HG03442 (cell line): ENCODE results near the gene TBRG4.

Source experiments
- ATAC-seq: cut with Tn5 transposase; IDR thresholded peaks from one replicate; pipeline ENCODE4 v1.9.1; 2021; ENCODE audit warnings: mild to moderate bottlenecking, moderate library complexity; ENCODE audit not compliant: unreplicated experiment

The TBRG4 gene

DNA sequence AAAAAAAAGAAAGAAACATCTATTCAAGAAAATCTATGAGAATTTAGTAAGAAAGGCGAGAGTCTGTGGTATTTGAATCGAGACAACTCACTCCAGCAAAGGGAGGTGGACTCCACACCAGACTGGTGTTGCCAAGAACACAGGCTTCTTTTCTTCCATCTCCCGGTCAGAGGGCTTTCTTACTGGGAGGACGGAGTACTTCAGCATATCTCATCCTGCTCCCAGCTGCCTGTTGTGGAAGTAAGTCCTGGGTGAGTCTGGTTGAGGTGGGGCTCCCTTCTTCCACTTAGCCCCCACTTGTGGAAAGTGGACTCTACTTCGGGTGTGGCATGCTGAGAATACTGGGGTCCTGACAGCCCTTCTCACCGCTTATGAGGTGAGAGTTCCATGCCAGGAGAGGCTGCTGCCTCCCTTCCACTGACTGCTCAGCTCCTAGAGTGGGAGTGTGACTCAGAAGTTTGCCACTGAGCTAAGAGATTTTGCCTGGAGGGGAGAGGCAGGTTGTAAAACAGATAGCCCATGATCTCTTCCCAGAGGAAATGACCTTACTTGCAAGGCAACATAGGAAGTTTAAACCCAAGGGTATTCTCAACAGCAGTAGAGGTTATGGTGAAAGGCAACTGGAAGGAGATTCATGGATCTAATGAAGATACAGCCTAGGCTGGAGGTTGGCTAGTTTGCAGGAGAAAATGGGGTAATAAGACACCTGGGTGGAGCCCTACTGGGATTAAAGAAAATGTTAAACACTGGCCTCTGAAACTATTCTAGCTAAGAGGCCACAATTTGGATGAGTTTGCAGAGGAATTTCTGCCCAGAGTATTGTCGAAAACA is 19.2 kb downstream of the TBRG4 start:
- no peak for ATAC-seq

DNA sequence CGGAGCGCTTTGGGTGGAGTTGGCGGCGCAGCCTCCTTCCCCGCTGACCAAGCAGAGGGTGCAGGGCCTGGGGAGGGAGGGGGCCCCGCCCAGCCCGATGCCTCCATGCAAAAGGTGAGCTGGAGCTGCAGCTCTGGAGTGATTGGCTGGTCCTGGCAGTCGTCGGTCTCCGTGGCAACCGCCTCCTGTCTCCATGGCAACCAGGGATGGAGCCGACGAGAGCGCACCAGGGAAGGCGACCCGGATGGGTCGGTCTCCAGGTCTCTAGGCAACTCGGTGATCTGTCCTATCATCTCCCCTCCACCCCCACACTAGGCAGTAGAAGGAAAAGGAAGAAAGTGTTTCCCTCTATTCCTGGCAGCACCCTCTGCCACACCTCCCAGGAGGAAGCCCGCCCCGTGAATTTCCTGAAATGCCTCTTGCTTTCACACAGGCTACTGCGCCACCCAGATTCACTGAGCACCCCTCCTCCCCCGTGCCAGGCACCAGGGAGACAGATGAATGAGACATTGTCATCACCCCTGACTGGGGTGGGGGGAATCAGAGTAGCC is 22.1 kb downstream of the TBRG4 start:
- ATAC-seq: peak; percentile 43

DNA sequence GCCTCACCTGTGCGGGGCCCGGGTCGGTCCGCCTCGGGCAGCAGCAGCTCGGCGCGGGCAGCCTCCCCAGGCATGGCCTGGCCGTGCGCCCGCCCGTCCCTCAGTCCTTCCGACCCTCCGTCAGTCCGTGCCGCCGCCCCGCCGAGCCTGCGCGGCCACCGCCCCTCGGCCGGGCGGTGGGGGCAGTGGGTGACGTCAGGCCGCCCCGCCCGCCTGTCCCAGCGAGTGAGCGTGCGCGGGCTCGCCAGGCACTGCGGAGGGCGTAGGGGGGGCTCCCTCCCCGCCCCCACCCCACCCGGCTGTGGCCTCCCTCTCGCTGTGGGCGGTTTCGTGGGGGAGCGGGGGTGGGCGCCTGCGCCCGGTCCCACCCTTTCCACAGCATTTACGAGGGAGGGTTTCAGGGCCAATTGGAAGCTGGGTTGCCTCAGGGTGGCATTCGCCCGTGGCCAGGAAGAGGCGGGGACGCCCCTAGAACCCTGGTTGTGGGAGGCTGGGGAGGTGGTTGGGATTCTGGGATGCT is 22.6 kb downstream of the TBRG4 start, which contains the start of gene NACAD:
TSS of gene NACAD (minus strand) at position 149 of the 520 bp plus-strand sequence. CDS start at position 74, 75 bp downstream.
- ATAC-seq: peak; percentile 30

DNA sequence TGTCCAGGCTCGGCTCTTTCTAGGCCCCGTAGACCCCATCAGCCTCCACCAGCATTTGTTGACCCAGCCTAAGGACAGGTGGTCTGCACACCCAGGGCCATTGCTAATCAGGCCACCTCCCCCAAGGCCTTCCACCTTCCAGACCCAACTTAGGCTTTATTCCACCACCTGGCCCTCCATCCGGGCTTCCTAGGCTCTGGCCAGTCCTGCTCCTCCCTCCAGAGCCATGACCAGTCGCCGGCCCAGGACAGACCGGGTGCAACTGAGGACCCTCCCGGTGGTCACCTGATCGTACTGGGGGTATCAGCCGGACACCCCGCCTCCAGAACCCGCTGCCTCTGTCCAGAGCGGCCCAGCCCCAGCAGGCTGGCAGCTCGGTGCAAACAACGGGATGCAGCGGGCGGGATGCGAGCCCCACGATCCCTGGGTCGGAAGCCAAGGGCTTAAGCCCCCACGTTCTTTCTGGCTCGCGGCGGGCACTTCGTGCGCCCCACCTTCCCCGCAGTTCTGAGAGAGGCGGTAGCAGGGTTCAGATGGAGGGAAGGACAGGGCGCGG is 23.3 kb downstream of the TBRG4 start:
- ATAC-seq: no peak

DNA sequence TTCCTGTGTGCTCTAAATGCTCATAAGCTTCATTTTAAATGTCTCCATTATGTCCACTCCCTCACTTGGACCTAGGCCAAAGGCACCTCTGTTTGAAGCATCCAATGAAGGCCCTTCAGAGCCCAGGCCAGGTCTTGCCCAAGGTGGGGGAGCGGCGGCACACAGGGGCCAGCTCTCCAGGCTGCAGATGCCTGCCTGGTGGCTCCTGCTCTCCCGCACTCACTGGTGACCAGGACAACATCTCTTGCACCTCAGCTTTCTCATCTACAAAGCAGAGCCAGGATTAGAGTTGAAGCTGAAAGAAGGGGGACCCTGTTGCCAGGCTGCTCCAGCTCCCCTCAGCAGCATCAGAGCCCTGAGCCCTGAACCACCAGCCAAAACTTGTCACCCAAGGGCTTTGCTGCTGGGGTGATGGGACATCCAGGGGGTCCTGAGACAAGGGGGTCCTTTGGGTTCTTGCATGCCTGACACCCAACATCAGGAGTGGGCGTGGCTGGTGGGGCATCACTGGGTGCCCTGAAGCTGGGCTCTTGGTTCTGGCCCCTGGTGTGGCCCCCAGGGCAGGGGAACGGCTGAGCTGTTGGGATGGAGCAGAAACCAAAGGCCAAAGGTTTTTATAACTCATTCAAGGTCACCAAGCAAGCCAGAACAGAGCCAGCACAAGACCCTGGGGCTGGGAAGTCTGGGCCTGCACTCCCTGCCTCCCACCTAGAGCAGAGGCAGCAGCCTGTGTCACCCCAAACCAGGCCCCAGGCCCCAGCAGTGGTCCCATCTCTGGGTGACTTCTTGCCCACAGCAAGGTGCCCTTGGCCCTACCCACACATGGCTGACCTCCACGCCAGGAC is 24.0 kb downstream of the TBRG4 start:
- ATAC-seq: no peak

DNA sequence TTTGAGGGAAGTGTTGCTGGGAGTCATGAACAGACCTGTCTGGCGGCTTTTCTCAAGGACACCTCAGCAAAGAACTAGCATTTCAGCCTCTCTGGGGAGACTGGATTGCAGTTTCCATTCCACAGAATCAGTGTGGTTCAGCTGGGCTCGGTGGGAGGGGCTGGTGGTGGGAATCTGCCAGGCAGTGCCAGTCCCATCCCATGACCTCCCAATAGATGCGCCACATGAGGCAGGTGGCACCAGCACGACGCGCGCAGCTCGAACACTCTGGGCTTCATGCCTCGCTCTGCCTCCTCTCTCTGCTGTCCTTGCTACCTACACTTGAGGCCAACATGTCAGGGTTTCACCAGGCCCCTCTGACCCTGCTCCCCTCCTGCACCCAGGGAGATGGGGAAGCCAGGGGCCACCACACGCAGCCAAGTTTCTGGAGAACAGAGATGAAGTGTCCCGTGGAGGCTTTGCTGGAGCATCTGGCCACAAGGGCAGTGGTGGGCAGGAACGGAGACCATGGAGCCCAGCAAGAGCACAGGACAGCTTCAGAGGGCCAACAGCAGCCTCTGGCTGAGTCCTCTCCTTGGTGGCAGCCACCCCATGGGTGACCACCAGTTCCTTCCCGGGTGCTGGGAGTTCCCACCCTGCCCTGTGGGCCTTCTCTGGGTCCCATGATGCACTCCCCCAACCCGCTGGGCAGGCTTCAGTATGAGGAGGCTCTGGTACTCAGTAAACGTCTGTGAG is 25.0 kb downstream of the TBRG4 start:
- no peak for ATAC-seq

DNA sequence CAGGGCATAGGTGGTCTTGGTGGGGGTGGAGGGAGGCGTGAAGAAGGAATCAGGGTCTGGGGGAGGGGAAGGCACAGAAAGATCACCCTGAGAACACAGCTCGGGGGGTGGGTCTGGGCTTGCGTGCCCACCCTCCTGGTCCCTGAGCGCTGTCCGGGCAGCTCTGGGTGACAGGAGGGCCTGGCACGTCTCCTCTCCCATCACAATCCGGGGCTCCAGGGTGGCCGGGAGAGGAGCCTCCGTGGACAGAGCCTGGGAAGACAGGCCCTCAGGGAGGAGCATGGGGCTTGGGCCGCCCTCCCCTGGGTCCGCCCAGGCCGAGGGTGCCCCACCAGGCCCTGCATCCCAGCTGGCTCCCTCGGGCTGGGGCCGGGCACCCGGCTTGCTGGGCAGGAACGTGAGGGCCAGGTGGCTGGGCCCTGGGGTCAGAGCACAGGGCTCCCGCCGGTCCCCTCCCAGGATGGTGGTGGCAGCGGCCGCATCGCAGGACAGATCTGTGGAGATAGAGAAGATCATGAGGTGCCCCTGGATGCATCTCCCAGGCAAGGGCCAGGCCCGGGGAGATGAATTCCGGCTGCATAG is 25.8 kb downstream of the TBRG4 start:
- no peak for ATAC-seq

DNA sequence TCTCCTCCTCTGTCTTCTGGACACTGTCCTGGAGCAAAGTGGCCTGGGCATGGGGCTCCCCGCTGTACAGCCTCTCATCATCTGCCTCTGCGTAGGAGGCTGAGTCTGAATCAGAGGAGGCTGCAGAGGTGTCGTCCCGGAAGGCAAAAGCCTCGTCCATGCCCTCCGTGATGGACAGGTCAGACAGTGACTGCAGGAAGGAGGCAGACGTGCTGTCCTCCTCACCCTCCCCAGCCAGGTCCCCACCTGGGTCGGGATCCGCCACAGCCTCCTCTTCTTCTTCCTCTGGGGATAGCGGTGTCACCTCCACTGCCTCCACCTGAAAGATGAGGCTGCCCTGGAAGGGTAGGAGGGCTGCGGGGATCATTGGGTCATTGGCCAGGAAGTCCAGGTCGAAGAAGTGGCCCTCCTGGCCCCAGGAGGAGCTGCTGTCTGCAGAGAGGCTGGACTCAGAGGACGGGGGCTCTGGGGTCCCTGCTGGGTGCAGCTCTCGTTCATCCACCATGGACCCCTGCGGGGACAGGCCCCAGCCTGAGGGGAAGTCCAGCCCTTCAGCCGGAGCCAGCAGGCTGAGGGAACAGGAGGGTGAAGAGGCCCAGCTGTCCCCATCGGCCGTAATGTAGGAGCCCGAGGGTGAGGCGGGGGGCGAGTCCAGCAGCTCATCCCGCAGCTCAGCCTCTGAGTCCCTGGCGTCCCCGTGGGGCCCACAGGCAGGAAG is 26.4 kb downstream of the TBRG4 start:
- ATAC-seq: no peak

DNA sequence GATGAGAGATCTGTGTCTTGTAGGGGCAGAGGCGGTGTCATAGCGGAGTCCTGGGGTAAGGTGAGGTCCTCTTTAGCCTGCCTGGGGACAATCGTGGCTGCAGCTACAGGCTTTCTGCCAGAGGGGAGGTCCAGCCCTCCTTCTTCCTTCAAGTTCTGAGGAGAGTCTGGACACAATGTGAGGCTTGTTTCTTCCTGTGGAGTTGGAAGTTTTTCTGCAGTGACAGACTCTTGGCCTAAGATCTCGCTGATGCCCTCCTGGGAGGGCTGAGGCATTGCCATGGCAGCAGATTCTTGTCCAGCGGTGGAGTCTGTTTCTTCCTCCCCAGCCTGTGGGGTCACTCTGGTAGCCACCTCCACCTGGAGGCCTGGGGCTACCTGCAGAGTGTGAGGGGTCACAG is 27.2 kb downstream of the TBRG4 start:
- no peak for ATAC-seq

DNA sequence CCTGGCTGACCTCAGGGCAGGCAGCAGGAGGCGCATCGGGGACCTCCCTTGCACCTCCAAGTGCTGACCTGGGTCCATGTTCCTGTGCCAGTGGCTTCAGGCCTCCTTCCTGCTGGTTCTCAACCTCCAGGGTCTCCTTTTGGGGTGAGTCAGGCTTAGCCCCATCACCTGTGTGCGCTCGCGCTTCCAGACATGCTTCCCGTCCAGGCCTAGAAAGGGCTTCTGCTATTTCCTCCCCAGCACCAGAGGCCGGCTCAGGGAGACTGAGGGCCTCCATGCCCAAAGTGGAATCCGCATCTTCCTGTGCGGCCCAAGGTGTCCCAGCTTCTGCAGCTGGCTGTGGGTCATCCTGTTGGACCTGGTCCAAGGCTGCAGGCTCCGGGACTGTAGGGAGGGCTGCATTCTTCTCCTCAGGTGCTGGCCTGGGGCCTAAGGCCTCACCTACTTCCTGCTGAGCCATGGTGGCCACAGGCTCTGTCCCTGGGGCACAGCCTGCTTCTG is 28.6 kb downstream of the TBRG4 start:
- no peak for ATAC-seq

DNA sequence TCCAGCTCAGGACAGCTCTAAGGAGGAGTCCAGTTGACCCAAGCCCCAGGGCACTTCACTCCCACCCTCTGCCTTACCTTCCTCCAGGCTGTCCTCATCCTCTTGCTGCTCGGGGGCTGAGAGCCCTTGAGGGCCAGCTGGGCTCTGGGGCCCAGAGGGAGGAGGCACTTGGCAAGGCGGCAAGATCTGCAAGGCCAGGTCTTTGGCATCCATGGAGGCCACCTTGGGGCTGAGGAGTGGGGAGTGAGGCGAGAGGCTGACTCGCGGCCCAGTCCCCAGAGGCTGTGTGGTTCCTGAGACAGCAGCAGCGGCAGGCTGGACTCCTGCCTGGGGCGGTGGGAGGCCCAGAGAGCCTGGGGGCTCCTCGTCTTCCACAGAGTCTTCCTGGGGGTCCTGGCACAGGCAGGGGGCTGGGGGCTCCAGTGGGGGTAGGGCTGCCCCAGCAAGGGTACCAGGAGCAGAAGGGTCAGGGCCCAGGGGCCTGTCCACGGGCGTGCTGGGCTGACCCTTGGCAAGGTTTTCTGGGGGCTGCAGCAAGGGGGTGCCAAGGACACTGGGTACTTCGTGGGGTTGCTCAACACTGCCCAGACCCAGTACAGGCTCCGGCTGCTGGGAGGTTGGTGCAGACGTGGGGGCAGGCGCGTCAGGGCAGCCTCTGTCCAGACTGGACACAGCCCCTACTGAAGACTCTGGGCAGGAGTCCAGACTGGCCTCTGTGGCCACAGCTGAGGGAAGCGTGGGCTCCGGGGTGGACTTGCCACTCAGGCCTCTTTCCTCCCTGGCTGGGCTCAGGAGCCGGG is 29.3 kb downstream of the TBRG4 start:
- no peak for ATAC-seq

DNA sequence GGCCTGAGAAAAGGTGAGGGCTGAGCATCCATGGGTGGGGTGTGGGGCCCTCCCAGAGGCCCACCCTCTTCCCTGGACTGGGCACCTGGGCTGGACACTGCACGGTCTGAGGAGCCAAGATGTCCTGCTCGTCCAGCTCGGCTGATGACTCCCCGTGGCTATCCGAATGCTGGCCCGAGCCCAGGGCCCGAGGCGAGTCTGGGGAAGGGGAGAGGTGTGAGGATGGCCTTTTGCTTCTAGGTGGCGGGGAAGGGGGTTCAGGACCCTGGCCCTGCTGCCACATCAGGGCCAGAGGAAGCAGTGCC is 29.9 kb downstream of the TBRG4 start:
- no peak for ATAC-seq

DNA sequence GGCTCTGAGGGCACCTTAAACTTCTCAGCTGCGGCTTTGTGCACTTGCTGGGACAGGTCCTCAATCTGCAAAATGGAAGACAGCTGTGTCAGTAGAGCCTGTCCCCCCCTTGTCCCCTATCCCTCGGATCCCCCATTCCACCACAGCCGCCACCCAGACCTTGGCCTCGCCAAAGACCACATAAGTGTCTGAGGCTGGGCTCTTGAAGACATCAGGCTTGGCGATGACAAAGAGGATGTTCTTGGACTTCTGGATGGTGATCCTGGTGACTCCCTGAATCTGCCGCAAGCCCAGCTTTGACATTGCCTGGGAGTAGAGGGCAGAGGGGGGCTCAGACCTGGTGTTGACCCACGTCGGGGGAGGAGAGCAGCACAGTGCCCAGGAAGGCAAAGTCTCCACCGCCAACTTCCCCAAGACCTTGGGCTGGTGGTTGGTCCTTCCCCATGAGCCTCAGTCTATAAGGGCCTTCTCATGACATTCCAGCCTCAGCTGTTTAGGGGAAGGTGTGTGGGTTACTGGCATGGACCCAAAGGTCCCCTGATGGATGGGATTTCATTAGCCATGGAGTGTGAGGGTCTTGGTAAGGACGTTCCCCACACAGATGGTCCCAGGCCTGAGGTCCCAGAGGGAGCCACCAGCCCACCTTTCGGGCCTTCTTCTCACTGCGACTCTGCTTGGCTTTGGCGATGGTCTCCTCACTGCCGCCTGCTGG is 30.4 kb downstream of the TBRG4 start:
- no peak for ATAC-seq

DNA sequence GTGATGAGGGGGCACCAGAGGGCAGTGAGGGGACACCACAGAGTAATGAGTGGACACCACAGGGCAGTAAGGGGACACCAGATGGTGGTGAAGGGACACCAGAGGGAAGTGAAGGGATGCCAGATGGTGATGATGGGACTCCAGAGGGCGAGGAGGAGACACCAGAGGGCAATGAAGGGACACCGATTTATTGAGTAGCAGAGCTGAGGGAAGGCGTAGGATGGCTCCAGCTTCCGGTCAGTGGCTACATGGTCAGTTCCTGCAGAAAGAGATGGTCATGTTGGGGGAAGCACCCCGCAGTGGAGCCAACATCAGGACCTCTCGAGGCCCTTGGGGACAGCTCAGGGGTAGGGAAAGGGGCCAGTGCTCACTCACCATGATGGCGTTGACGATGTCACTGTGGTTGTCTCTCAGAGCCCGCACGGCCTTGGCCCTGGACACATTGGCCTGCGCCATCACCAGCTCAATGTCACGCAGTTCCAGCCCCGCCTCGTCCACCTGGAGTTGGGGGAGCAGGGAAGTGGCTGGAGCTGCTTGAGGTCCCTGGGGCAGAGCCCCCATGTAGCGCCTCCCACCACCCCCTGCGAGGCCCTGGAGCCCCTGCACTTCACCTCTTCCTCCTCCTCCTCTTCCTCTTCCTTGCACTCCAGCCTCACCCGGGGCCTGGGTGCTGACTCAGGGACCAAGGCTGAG is 31.1 kb downstream of the TBRG4 start:
- no peak for ATAC-seq

DNA sequence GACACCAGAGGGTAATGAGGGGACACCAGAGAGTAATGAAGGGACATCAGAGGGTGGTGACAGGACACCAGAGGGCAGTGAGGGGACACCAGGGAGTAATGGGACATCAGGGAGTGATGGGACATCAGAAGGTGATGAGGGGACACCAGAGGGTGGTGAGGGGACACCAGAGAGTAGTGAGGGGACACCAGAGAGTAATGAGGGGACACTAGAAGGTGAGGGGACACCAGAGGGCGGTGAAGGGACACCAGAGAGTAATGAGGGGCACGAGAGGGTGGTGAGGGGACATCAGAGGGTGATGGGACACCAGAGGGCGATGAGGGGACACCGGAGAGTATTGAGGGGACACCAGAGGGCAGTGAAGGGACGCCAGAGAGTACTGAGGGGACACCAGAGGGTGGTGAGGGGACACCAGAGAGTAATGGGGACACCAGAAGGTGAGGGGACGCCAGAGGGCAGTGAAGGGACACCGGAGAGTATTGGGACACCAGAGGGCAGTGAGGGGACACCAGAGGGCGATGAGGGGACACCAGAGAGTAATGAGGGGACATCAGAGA is 33.3 kb downstream of the TBRG4 start:
- no peak for ATAC-seq

DNA sequence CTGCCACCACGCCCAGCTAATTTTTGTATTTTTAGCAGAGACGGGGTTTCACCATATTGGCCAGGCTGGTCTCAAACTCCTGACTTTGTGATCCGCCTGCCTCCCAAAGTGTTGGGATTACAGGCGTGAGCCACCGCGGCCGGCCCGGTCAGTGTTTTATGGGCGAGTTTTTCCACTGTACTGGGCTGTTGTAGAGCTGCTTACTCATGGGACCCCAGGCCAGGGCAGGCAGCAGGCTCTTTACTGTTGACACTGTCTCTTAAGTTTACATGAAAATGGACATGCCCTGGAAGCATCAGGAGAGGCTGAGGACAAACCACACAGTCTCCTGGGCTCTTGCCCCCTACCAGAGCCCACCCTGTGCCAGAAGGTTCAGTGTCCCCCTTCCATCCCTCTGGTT is 33.9 kb downstream of the TBRG4 start:
- ATAC-seq: no peak

DNA sequence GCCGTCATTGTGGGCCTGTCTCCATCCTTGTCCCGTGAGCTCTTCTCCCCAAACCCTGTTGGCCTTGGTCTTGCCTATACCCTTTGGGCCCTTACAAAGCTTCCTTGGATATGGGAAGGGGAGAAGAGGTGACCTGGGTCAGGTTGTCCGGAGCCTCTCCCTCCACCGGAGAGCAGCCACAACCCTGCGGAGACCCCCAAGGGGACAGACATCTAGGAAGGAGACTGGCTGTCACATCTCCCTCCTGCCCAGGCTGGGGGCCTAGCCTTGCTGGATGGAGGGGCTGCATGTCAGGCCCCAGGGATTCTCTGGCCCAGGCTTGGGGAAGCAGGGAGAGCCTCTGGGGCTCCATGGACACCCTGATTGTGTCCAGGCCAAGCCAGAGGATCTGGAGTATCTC is 34.6 kb downstream of the TBRG4 start:
- no peak for ATAC-seq
